ACHN (cell line): Measurements from ENCODE around the gene DOLK.

ENCODE experiments used
- DNase-seq: peaks from one replicate; pipeline ENCODE4 v3.0.0-alpha.2; 2015
- in situ Hi-C: cut with HindIII; loops from 2 replicates; pipeline ENCODE4 v1.10.0; 2017; ENCODE audit warnings: low sequenced_read_pairs, low pct_ligation_motif_present, low pct_unique_long_range_greater_than_20kb

Gene DOLK

DNA sequence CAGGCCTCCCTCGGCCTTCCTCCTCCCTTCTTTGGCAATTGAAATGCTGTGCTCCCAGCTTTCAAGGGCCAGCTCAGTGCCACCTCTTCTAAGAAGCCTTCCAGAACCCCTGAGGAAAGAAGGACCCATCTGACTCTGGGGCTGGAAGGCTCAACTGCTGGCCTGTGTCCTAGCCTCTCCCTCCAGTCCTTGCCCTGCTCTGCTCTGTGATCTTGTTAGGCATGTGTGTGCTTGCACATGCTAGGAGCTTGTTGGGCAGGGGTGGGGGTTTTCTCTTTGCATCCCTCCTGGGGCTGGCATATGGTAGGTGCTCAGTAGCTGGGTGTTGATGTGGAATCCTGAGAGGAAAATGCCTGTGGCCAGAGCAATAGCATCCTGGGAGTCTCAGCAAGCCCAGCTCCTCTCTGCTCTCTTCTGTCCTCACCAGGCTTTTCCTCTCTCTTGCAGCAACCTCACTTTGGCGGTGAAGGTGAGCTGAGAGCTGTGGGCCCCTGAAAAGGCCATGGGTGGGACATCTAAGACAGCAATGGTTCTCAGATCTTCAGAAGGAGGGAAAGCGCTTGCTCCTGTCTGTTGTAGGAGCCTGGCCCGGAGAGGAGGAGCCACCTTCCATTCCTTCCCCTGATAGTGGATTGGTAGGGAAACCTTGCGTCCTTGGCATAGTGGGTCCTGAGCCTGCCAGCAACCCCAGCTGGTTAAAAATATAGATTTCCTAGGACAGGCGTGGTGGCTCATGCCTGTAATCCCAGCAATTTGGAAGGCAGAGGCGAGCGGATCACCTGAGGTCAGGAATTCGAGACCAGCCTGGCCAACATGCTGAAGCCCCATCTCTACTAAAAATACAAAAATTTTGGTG, 9.9 kb downstream of the DOLK start:
- no peak for DNase-seq
- in situ Hi-C loops, result no loop called here

DNA sequence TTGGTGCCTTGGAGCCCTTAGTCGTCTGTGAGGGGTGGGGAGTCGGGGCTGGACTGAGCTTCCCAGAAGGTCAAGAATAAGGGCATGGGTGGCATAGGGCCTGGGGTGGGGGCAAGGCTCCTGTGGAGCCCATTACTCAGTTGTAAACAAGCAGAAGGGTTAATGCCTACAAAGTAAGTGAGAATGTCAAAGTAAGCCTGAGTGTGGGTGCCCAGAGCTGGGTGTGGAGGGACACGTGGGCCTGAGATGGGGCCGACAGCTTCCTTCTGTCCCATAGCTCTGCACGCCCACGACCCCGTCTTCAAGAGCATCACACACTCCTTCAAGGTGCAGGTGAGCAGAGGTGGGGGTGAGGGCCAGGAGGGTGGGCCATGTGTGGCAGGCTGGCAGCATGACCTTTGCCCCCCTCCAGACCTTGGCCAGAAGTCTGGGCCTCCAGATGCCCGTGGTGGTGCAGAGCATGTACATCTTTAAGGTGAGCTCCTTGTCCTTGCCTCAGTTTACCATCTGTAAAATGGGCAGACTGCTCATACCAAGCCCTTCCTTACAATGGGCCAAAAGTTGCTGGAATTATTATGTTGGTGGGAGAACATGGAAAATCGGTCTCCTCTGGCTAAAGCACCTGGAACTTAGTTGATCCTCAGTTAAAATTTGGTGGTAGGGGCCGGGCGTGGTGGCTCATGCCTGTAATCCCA, 11.1 kb downstream of the DOLK start:
- DNase-seq, result no peak
- in situ Hi-C loops, result no loop called here

DNA sequence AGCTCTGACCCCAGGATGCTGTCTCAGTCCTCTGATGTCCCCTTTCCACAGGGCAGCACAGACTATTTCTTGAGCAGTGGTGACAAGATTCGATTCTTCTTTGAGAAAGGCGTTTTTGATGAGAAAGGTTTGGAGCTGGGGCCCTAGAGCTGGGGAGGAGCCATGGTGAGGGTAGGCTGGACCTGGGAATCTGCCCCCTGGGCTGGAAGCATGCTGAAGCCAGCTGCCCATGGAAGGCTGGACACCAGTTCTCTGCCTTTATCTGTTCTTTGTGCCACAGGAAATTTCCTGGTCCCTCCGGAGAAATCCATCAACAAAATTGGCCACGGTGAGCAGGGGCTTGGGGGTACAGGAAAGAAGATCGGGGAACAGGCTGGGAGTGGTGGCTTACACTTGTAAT, 13.7 kb downstream of the DOLK start:
- DNase-seq, result no peak
- in situ Hi-C loops, result no loop called here

DNA sequence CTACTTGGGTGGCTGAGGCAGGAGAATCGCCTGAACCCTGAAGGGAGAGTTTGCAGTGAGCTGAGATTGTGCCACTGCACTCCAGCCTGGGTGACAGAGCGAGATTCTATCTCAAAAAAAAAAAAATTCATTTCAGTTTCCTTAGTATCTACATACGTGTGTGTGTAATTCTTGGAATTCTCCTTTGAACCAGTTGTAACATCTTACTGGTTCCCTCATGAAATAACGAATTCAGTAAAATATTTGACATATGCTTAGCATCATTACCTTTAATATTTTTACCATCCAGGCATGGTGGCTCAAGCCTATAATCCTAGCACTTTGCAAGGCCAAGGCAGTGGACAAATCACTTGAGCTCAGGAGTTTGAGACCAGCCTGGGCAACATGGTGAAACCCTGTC, 17.8 kb downstream of the DOLK start:
- in situ Hi-C loops, result no loop called here
- DNase-seq, result no peak

DNA sequence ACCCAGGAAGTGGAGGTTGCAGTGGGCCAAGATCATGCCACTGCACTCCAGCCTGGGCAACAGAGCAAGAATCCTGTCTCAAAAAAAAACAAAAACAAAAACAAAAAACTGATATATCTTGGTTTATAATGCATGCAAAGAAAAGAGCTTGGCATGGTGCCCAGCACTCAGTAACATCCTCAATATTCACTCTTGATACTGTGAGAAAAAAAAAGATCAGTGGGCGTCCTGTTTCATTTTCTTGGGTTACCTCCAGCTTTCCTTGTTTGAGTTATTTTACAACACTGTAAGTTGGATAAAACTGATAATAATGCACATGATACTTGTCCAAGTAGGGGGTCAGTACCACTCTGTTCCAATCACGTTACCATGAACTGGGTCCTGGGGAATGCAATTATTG, 18.8 kb downstream of the DOLK start:
- in situ Hi-C loops, result no loop called here
- DNase-seq, result no peak

DNA sequence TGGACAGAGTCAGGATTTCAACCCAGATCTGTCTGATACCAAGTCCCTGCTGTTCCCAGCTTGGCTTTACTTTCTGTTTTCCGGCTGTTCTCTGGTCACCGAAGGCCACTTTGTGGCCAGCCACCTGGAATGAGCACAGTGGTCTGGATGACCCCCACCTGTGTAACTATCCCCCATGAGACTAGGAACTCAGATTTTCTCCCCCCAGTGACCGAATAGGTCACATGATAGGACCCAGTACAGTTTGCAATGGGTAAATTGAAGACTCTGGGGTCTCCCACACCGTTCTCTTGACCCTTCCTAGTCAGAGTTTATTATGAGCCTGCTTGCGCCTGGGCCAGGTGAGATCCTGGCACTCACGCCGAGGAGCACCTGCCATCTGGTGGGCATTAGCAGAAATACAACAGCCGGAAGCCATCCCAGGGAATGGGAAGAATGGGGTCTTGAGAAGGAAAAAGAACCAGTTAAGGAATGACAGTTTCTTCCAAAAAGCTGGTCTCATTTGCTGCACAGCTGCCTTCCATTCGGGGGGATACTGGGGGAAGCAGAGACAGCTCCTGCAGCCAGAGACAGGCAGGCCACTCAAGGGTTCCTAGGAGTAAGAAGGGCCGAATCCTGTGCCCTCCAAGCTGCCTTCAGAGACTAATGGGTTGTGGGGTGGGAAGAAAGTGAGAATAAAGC, 19.5 kb downstream of the DOLK start:
- in situ Hi-C loops, result no loop called here
- DNase-seq, result peak; percentile 56

DNA sequence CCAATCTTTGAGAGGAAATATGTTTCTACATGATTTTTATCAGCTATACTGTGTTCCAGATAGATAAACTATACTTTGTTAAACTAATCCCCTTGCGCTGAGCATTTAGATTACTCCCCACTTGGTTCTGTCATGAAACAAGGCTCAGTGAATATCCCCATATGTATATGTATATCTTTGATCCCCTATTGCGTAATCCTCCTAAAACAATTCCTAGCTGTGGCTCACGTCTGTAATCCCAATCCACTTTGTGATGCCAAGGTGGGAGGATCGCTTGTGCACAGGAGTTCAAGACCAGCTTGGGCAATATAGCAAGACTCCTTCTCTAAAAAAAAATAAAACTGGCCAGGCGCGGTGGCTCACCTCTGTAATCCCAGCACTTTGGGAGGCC, 23.9 kb downstream of the DOLK start:
- DNase-seq, result no peak
- in situ Hi-C loops, result no loop called here

DNA sequence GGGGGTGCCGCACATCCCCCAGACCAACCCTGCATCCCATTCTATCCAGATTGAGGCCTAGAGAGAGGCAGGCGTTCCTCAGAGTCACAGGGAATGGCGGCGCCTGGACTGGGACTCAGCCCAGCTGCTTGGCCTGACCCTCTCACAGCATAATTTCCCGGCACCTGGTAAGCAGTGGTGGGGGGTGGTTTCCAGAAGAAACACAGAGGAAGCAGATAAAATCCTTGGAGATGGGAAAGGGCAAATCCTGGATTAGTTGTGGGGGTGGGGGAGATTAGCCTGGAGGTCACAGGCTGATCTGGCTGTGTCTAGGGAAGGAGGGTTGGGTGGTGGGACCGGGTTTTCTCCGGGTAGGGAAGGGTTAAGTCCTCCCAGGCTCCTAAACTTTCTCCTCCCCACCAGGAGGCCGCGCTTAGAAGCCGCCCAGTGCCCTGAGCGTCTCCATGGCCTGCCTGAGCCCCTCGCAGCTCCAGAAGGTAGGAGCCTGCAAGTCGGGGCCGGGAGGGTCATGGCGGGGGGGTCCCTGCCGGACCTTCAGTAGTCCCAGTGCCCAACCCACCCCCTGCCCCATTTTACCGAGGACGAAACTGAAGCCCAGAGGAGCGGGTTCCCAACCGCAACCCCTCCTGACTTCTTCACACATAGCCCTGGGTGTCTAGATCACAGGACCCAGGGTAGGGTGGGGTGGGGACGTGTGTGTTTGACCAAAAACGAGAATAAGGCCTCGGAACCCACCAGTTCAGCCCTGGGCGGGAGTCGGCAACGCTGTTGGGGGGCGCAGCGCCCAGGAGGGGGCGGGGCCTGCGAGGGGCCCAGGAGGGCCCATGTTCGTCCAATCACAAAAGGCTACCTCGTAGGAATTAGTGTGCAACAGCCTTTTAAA, 25.3 kb downstream of the DOLK start:
- DNase-seq, result peak; percentile 74
- in situ Hi-C loops, result no loop called here

DNA sequence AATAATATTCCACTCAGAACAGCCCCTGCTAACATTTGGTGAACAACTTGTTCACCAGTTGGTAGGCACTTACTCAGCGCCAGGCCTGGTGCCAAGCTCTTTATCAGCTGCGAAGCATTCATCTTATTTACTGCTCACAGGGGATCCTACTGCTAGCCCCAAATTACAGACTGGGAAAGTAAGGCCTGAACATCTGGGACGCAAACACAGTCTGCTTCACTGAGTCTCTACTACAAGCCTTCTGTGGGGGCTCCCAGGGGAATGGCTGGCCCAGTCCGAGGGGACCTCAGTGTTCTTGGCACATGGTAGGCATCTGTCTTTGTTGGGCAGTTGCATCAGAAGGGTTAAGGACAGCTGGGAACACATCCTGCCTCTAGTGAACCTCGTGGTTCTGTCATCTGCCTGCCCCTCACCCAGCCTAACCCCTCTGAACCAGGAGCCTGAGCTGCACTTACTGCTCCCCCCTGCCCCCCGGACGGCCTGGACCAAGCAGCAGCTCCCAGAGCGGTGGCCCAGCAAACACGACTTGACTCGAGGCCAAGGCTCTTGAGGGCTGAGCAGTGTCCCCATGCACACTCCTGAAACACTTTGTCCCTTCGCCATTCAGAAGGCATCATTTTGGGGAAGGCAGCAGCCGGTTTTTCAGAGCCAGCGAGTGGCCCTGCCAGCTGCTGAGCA, 26.9 kb downstream of the DOLK start, which contains the start of gene PHYHD1:
Gene PHYHD1, plus strand, starts transcription at position 602 of the 678 bp plus-strand sequence. CDS start 1,342 bp downstream, outside the sequence.
- in situ Hi-C loops, result no loop called here
- DNase-seq, result no peak

DNA sequence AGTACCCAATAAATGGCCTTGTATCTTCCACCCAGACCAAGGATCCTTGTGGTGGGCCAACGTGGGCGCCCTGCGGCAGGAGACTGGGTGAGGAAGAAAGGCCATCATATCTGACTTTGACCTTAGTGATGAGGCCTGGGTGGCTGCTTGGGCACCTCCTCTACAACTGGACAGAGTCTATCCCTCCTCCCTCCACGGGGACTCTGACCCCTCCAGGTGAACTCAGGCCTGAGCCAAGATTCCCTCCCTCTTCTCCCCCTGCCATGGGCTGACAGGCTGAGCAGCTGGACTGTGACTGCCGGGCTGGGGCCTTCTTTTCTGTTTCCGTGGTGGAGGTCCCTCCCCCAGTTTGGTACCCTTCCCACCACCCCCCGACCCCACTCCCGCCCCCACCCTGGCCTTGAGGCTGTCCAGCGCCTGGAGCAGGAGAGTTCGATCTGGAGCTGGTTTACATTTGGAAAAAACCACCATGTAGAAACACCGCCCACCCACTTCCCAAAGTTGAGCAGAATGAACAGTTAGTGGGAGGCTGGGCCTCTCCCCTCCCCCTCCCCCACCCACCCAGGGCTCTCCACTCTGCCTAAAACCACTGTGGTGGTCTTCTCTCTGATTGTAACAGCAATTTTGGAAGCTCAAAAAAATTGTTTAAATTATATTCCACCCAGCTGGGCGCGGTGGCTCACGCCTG, 27.9 kb downstream of the DOLK start:
- in situ Hi-C loops, result no loop called here
- no peak for DNase-seq

DNA sequence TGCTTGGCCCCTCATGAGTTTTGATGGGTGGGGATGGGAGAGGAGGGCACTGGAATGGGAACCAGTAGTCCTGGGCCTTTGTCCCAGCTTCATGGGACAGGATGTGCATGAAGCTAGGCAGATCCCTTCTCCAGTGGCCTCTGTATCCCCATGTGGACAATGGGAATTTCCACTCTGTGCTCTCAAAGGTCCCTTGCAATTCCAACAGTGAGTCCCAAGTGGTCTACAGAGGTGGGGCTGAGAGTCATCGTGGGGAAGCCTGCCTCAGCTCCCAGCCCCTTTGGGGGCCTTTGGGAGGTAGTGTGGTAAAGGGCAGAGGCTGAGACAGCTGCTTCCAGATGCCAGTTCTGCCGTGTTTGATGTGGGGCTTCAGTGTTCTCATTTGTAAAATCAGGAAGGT, 28.5 kb downstream of the DOLK start:
- DNase-seq, result no peak
- in situ Hi-C loops, result no loop called here

DNA sequence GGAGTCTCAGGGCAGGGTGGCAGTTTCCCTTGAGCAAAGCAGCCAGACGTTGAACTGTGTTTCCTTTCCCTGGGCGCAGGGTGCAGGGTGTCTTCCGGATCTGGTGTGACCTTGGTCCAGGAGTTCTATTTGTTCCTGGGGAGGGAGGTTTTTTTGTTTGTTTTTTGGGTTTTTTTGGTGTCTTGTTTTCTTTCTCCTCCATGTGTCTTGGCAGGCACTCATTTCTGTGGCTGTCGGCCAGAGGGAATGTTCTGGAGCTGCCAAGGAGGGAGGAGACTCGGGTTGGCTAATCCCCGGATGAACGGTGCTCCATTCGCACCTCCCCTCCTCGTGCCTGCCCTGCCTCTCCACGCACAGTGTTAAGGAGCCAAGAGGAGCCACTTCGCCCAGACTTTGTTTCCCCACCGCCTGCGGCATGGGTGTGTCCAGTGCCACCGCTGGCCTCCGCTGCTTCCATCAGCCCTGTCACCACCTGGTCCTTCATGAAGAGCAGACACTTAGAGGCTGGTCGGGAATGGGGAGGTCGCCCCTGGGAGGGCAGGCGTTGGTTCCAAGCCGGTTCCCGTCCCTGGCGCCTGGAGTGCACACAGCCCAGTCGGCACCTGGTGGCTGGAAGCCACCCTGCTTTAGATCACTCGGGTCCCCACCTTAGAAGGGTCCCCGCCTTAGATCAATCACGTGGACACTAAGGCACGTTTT, 30.1 kb downstream of the DOLK start:
- in situ Hi-C loops, result no loop called here
- no peak for DNase-seq

DNA sequence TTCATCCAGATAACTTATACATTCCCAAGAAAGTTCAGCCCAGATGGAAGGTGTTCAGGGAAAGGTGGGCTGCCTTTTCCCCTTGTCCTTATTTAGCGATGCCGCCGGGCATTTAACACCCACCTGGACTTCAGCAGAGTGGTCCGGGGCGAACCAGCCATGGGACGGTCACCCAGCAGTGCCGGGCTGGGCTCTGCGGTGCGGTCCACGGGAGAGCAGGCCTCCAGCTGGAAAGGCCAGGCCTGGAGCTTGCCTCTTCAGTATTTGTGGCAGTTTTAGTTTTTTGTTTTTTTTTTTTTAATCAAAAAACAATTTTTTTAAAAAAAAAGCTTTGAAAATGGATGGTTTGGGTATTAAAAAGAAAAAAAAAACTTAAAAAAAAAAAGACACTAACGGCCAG, 30.7 kb downstream of the DOLK start:
- DNase-seq, result no peak
- in situ Hi-C loops, result no loop called here

DNA sequence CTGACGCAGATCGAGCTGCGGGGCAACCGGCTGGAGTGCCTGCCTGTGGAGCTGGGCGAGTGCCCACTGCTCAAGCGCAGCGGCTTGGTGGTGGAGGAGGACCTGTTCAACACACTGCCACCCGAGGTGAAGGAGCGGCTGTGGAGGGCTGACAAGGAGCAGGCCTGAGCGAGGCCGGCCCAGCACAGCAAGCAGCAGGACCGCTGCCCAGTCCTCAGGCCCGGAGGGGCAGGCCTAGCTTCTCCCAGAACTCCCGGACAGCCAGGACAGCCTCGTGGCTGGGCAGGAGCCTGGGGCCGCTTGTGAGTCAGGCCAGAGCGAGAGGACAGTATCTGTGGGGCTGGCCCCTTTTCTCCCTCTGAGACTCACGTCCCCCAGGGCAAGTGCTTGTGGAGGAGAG, 31.2 kb downstream of the DOLK start:
- no peak for DNase-seq
- in situ Hi-C loops, result no loop called here

DNA sequence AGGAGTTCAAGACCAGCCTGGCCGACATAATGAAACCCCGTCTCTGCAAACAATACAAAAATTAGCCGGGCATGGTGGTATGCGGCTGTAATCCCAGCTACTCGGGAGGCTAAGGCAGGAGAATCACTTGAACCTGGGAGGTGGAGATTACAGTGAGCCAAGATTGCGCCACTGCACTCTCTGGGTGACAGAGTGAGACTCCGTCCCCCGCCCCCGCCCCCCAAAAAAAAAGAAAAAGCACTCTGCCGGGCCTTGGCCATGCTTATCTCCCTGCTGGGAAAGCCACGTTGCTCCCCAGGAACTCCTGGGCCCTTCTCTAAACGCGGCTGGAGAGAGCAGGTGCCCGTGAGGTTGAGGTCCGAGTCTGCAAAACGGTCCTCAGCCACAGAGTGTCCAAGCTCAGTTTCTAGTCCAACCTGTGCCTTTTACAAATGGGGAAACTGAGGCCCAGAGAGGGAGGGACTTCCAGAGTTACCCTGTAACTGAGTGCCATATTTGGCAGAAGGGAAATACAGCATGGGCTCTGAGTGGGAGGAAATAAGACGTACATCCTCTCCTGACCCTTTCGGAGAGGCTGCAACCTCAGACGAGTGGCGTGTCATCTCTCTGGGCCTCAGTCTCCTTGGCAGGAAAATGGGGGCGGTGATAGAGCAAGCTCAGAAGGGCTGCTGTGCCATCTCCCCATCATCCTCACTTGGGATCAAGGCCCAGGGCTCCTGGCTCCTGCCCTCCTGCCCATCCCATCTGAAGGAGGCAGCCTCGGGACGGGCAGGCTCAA, 33.2 kb downstream of the DOLK start:
- in situ Hi-C loops, result no loop called here

More for the DNA sequence above, 33.2 kb downstream of the DOLK start:
- no peak for DNase-seq
